Loucy (cell line): ENCODE results near the gene LTBP1.

Experiments used
- EZH2phosphoT487 ChIP-seq: fragments of 200-600 bp; IDR thresholded peaks from 2 replicates; pipeline ENCODE4 v1.6.1; 2018; ENCODE audit warnings: antibody characterized with exemption, mild to moderate bottlenecking, moderate library complexity, borderline replicate concordance
- TF ChIP-seq, protein P1 (sequence below): fragments of 200-600 bp; sonication (generic); conservative IDR thresholded peaks from 2 replicates; pipeline ENCODE4 v1.5.1; 2014; ENCODE audit warnings: mild to moderate bottlenecking, antibody characterized with exemption, low read length

DNA sequence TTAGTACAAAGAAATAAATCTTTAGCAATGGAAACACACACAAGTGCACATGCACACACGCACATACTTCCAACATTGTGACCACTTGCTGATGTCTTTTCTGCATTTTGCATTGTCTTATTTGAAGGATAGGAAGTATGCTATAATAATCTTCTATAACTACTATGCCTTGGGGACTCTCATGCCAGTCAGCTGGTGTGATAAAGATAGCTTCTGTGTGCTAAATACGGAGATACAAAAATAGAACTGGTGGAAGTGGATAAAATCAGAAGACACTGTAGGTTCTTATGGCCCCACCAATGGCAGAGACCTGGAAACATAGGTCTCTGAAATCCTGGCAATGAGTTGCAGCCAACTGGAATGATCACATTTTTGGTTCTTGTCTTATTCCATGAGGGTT lies 498.2 kb downstream of the LTBP1 start:
- TF ChIP-seq, protein P1, sequence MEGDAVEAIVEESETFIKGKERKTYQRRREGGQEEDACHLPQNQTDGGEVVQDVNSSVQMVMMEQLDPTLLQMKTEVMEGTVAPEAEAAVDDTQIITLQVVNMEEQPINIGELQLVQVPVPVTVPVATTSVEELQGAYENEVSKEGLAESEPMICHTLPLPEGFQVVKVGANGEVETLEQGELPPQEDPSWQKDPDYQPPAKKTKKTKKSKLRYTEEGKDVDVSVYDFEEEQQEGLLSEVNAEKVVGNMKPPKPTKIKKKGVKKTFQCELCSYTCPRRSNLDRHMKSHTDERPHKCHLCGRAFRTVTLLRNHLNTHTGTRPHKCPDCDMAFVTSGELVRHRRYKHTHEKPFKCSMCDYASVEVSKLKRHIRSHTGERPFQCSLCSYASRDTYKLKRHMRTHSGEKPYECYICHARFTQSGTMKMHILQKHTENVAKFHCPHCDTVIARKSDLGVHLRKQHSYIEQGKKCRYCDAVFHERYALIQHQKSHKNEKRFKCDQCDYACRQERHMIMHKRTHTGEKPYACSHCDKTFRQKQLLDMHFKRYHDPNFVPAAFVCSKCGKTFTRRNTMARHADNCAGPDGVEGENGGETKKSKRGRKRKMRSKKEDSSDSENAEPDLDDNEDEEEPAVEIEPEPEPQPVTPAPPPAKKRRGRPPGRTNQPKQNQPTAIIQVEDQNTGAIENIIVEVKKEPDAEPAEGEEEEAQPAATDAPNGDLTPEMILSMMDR, result no peak
- TF ChIP-seq EZH2phosphoT487, result no peak
